ENCODE measurements around the gene HIVEP1. TPM values are rescaled to one million over a fixed set of nuclear protein-coding genes. Genes with fewer than 3 reads are reported as not detected.

HIVEP1 gene
- total and polyA plus RNA-seq, 2 of the 8 experiments (the other 6 are each of a cell fraction or from before 2014, with no cell fraction given), result 22.6 to 23.1 TPM

GRCh38 chr6:12084681-12085080, 72.6 kb downstream of the HIVEP1 start (continued):
- TF ChIP-seq E2F6 (IDR thresholded peaks at IDR 0.05) (no peak), CBX5 (IDR thresholded peaks at IDR 0.05; ENCODE audit: low read depth, low read length) (no peak), BACH1 (IDR thresholded peaks at IDR 0.05; ENCODE audit: low read length) (no peak), SP1 (IDR thresholded peaks at IDR 0.05; ENCODE audit: low read depth, low read length) (no peak), EGR1 (IDR thresholded peaks at IDR 0.05; ENCODE audit: borderline replicate concordance, low read depth, low read length) (no peak), CHD2 (IDR thresholded peaks at IDR 0.05; ENCODE audit: low read length) (no peak), YY1 (IDR thresholded peaks at IDR 0.05; ENCODE audit: low read depth, low read length) (no peak), FOSL1 (IDR thresholded peaks at IDR 0.05; ENCODE audit: insufficient read depth, low read depth, low read length) (no peak), SIN3A (conservative IDR thresholded peaks at IDR 0.05 in 1 of 2, IDR thresholded peaks at IDR 0.05 in 1 of 2; ENCODE audit: low read depth in 1 of 2, low read length in 2 of 2) (no peak), CHD1 (IDR thresholded peaks at IDR 0.05; ENCODE audit: low read depth, low read length) (no peak)
